ENCODE measurements around the gene TAF11.
"Not testable (repeated sequence)": the region's sequence is repeated elsewhere in the genome, so short reads cannot be mapped to it uniquely, and the experiment has no call there.

Gene TAF11, protein sequence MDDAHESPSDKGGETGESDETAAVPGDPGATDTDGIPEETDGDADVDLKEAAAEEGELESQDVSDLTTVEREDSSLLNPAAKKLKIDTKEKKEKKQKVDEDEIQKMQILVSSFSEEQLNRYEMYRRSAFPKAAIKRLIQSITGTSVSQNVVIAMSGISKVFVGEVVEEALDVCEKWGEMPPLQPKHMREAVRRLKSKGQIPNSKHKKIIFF

DNA sequence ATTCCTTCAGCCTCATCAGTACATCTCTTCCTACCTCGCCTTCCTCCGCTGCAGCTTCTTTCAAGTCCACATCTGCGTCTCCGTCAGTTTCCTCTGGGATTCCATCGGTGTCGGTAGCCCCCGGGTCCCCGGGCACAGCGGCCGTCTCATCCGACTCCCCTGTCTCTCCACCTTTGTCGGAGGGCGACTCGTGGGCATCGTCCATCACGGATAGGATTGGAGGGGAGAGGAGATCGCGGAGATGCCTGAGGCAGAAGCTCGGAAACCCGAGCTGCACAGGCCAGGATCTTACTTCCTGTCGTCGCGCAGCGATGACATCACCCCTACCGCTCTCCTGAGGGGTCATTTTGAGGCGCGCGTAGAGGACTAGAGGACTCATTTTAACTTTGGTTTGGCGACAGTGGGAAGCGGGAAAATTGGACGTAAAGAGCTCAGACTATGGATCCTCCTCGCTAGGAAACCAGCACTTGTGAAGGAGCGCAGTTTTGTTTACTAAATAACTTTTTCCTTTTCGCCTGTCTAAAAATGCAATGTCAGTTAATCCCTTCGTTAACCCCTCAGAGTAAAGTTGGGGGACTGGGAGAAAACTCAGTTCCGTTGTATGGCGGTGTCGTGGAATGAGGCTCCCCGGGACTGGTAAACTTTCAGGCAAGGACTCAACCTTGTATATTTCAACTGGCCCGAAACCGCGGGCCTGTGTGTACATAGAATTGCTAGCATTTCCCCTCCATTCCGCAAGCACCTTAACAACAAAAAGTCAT is at the start of gene TAF11:
Gene TAF11 (minus strand): TSS at position 290 of the 761 bp plus-strand sequence. CDS start 85 bp downstream, at position 205.
- peak; percentile 82 for DNase-seq (ENCODE audit: low read depth)

DNA sequence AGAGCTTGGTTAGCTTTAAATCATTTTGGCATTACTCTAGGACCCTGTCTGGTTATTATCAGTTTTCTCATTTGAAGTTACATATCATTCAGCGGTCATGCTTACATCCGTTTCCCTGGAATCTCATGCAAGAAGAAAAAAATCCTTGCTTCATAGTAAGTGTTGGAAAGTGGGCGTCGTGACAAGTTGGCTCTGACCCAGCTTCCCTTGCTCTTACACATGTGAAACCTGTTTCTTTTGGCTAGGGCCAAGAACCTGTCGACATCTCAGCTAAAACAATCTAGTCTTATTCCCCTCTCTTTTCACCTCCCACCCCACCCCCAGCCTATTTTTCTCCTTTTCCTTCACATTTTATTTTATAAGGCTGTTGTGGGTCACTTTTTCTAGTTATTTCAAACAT is 46.7 kb upstream of the TAF11 start:
- DNase-seq (ENCODE audit: low read depth): no peak

DNA sequence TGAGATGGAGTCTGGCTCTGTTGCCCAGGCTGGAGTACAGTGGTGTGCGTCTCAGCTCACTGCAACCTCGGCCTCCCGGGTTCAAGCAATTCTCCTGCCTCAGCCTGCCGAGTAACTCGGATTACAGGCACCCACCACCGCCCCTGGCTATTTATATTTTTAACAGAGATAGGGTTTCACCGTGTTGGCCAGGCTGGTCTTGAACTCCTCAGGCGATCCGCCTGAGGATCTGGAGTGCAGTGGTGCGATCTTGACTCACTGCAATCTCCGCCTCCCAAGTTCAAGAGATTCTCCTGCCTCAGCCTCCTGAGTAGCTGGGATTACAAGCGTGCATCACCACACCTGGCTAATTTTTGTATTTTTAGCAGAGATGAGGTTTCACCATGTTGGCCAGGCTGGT is 44.4 kb upstream of the TAF11 start:
- not testable (repeated sequence) for DNase-seq (ENCODE audit: low read depth)

DNA sequence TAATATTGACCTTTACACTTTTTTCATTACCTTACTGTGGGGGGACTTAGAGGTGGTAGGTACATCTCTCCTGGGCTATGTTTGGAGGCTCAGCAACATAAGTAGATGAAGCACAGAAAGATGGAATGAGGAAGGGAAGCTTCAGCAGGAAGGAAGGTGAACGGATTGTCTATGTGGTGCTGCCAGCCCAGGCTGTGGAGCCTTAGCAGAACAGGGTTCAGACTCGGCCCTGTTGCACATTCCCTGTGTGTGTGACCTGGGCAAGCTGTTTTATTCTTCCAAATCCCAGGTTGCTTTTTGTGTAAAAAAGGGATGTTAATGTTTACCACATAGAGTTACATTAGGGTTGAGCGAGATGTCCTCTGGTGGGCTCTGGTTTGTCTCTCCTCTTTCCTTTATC is 42.4 kb upstream of the TAF11 start:
- DNase-seq (ENCODE audit: low read depth): no peak

DNA sequence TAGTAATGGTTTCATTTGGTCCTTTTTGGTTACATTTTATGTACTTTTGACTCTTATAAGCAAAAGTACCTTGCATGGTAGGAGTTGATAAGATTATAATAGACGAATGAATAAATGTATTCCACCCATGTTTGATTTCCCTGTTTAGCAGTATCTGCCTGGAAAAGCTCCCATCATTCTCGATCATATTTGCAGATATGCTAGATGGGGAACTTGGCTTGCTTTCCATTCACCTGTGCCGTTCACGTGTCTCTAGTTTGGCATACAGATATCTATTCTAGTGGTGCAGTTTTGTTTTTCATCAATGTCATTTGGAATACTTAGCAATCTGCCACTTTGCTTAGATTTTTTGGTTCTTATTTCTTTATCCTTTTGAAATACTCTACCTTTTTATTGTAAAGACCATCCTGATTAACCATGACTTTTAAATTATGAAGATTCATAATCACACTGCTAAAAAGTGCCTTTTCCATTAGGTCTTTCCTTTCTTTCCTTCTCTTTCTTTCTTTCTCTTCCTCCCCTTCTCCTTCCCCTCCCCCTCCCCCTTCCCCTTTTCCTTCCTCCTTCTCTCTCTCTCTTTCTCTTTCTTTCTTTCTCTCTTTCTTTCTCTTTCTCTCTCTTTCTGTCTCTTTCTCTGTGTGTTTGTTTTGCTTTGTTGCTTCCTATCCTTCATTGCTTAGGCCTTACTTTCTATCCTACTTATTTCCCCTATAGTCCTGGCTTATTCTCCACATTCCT is 41.6 kb upstream of the TAF11 start:
- no peak for DNase-seq (ENCODE audit: low read depth)

- DNase-seq (ENCODE audit: low read depth): no peak
Observed at GRCh38 chr6:34928695-34929094, 40.9 kb upstream of the TAF11 start.

DNA sequence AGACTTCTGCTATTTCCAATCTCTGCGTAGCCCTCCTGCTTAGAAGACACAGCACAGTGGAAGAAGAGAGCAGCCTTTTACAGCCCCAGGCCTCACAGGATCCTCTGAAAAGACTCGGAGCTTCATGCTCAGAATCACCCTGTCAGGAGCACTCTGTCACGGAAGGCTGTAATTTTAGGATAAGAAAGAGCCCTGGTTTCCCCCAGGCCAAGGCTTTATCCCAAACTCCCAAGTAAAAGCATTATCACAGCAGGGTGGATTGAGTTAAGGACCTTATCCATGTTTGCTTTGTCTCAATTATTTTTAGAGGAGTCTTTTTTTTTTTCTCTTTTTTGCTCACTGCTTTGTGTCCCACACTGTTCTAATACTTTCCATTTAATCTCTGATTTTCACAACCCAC is 40.4 kb upstream of the TAF11 start:
- no peak for DNase-seq (ENCODE audit: low read depth)

- no peak for DNase-seq (ENCODE audit: low read depth)
Observed at GRCh38 chr6:34926655-34927054, 38.8 kb upstream of the TAF11 start.

DNA sequence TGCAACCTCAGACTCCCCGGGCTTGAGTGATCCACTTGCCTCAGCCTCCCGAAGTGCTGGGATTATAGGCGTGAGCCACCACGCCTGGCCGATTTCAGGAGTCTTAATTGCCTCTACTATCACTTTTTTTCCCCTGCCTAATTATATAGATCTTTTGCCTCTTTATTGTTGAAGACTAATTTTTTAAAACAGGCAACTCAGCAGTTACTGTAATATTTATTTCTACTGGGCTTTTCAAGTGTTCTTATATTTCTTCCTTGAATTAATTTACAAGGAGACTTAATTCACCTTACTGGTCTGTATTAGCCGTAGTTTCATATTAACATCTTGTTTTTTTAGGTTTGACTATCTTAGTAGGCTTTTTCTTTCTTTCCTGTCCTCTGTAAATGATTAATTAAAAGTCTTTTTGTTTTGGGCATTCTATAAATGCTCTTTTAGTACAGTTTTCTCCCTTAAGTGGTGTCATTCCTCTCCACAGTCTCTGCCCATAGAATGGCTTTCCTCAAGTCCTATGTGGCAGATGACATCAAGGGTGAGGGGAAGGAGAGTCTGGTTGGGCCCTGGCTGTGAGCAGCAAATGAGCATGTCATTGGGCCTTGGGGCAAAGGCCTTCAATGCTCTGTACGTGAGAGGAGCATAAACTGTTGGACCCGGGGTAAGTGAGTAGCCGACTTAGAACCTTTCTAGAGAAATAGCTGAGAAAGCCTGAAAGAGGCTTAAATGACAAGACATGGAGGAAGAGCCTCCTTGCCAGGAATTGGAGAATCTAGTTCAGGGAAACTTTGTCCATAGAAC is 37.2 kb upstream of the TAF11 start:
- DNase-seq (ENCODE audit: low read depth): no peak

DNA sequence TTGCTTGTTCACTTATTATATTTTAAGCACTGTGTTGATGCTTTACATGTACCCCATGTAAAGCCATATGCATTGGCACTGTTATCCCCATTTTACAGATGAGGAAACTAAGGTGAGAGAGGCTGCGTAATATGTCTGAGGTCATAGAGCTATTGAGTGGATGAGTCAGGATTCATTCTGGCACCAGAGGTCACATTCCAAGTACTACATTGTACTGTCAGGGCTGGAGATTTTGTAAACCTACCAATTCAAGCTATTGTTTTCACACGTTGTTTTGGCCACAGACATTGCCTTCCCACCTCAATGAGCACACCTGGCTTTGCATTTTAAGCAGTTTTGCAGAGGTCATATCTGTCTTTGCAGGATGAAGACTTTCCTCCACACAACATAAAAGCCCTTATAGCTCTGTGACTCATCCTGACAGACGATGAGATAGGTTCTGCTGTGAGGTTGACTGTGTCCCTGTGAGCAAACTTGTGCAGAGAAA is 34.4 kb upstream of the TAF11 start:
- DNase-seq (ENCODE audit: low read depth): no peak

- DNase-seq (ENCODE audit: low read depth): no peak
Observed at GRCh38 chr6:34920097-34920496, 32.3 kb upstream of the TAF11 start.

- no peak for DNase-seq (ENCODE audit: low read depth)
Observed at GRCh38 chr6:34919651-34920050, 31.8 kb upstream of the TAF11 start.

GRCh38 chr6:34917626-34918285 is 29.9 kb upstream of the TAF11 start:
- DNase-seq (ENCODE audit: low read depth): no peak

DNA sequence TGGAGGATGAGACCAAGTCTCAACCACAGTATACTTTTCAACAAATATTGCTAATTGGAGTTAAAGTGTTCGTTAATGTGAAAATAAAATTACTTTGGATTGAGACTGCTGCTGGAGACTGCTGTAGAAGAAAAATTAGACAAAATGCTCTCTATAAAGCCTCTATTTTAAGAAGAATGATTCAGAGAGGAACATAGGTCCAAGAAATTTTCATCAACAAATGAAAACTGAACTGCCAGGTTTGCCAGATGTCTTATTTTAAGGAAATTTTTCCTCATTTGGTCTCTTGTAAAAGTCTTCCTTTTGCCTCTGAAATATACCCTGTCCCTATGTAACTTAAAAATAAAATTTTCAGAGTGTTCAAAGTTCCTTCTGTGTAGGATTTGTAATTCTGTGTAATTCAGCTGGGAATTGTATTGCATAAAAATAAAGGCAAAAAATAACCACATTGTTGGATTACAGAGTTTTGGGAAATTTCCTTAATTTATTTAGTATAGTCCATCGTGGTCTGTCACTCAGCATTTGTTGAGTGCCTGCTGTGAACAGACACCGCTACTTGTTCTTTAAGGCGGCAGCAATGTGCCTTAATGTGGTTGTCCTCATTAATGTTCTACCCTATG is 28.6 kb upstream of the TAF11 start:
- no peak for DNase-seq (ENCODE audit: low read depth)

- no peak for DNase-seq (ENCODE audit: low read depth)
Observed at GRCh38 chr6:34914358-34914757, 26.5 kb upstream of the TAF11 start.

- DNase-seq (ENCODE audit: low read depth): no peak
Observed at GRCh38 chr6:34912715-34913464, 25.0 kb upstream of the TAF11 start.

GRCh38 chr6:34911822-34912221 is 24.0 kb upstream of the TAF11 start:
- DNase-seq (ENCODE audit: low read depth): no peak

- no peak for DNase-seq (ENCODE audit: low read depth)
Observed at GRCh38 chr6:34909320-34909883, 21.6 kb upstream of the TAF11 start.

DNA sequence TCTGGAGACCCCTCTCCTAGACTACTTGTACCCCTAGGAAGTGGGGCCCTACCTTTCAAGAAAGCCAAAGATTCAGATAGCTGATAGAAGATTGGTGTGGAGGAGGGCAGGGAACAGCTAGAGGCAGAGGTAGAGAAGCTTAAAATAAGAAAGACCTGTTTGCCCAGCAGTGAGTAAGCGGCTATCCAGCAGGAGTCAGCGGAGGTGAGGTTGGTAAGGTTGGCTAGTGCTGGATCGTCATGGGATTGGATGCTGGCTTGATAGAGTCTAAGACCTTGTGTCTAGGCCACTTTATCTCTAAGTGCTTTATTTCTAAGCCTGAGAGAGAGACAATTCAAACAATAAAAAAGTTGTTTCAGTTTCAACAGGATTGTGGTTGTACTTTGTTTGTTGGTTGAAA is 20.4 kb upstream of the TAF11 start:
- no peak for DNase-seq (ENCODE audit: low read depth)

- no peak for DNase-seq (ENCODE audit: low read depth)
Observed at GRCh38 chr6:34906826-34907225, 19.0 kb upstream of the TAF11 start.

Measured in stimulated activated CD8-positive, alpha-beta memory T cell treated with anti-CD3 and anti-CD28 coated beads, Interleukin-15, amount 100 ng/mL, for 24 hours (primary cell).